ENCODE measurements around the gene ANXA3.
A peak's percentile ranks its signal among the peaks of the same experiment; 100 is the strongest.

Gene ANXA3

GRCh38 chr4:78510681-78511080 is 40.9 kb upstream of the ANXA3 start:
- H3K4me2 ChIP-seq = no peak overlapping the region

GRCh38 chr4:78512357-78512920 is 39.1 kb upstream of the ANXA3 start:
- Histone ChIP-seq H4K20me1 (ENCODE audit: insufficient read depth) (no peaks in the 10 kb centered on the region), H3K27me3 (ENCODE audit: insufficient read depth, low read depth) (no peaks in the 10 kb centered on the region), H3K79me2 (ENCODE audit: insufficient read depth, low read depth) (no peaks in the 10 kb centered on the region), H3K36me3 (ENCODE audit: insufficient read depth) (no peaks in the 10 kb centered on the region), H3K27ac (no peak overlapping the region), H3K4me3 (IDR thresholded peaks at IDR 0.05; ENCODE audit: insufficient read depth, low read depth, low read length) (no peak overlapping the region), H2AFZ (ENCODE audit: low read depth) (no peak overlapping the region), H3K4me2 (no peak overlapping the region), H3K9ac (no peak overlapping the region), H3K4me1 (ENCODE audit: low read depth, poor library complexity, severe bottlenecking) (no peaks in the 10 kb centered on the region)
- no peak for TF ChIP-seq CTCF (conservative IDR thresholded peaks at IDR 0.05; ENCODE audit: low read depth, low read length)

More at GRCh38 chr4:78510681-78511080, 40.9 kb upstream of the ANXA3 start:
- H3K27me3 ChIP-seq (ENCODE audit: insufficient read depth, low read depth) = no peaks in the 10 kb centered on the region
- no peak for TF ChIP-seq CTCF (conservative IDR thresholded peaks at IDR 0.05; ENCODE audit: low read depth, low read length)
- no peak overlapping the region for H2AFZ ChIP-seq (ENCODE audit: low read depth)
- no peak overlapping the region for H3K4me3 ChIP-seq (IDR thresholded peaks at IDR 0.05; ENCODE audit: insufficient read depth, low read depth, low read length)
- H3K27ac ChIP-seq = no peak overlapping the region
- H3K79me2 ChIP-seq (ENCODE audit: insufficient read depth, low read depth) = no peaks in the 10 kb centered on the region
- H3K4me1 ChIP-seq (ENCODE audit: low read depth, poor library complexity, severe bottlenecking) = no peaks in the 10 kb centered on the region
- H3K36me3 ChIP-seq (ENCODE audit: insufficient read depth) = no peaks in the 10 kb centered on the region
- no peaks in the 10 kb centered on the region for H4K20me1 ChIP-seq (ENCODE audit: insufficient read depth)
- H3K9ac ChIP-seq = no peak overlapping the region

GRCh38 chr4:78513411-78513975 is 38.1 kb upstream of the ANXA3 start:
- H3K27ac ChIP-seq = no peak overlapping the region
- H3K79me2 ChIP-seq (ENCODE audit: insufficient read depth, low read depth) = no peaks in the 10 kb centered on the region

GRCh38 chr4:78517050-78517652 is 34.4 kb upstream of the ANXA3 start:
- no peak overlapping the region for H3K4me3 ChIP-seq (IDR thresholded peaks at IDR 0.05; ENCODE audit: insufficient read depth, low read depth, low read length)
- no peaks in the 10 kb centered on the region for H3K4me1 ChIP-seq (ENCODE audit: low read depth, poor library complexity, severe bottlenecking)
- TF ChIP-seq CTCF (conservative IDR thresholded peaks at IDR 0.05; ENCODE audit: low read depth, low read length) = peak; percentile 83
- no peaks in the 10 kb centered on the region for H3K36me3 ChIP-seq (ENCODE audit: insufficient read depth)
- no peak overlapping the region for H3K9ac ChIP-seq
- H3K27ac ChIP-seq = no peak overlapping the region
- no peaks in the 10 kb centered on the region for H3K79me2 ChIP-seq (ENCODE audit: insufficient read depth, low read depth)
- no peaks in the 10 kb centered on the region for H4K20me1 ChIP-seq (ENCODE audit: insufficient read depth)
- H3K4me2 ChIP-seq = no peak overlapping the region
- no peak overlapping the region for H2AFZ ChIP-seq (ENCODE audit: low read depth)
- no peaks in the 10 kb centered on the region for H3K27me3 ChIP-seq (ENCODE audit: insufficient read depth, low read depth)

More at GRCh38 chr4:78513411-78513975, 38.1 kb upstream of the ANXA3 start:
- no peaks in the 10 kb centered on the region for H3K27me3 ChIP-seq (ENCODE audit: insufficient read depth, low read depth)
- no peak overlapping the region for H2AFZ ChIP-seq (ENCODE audit: low read depth)
- H3K9ac ChIP-seq = no peak overlapping the region
- no peak overlapping the region for H3K4me3 ChIP-seq (IDR thresholded peaks at IDR 0.05; ENCODE audit: insufficient read depth, low read depth, low read length)
- H3K4me1 ChIP-seq (ENCODE audit: low read depth, poor library complexity, severe bottlenecking) = no peaks in the 10 kb centered on the region
- H4K20me1 ChIP-seq (ENCODE audit: insufficient read depth) = no peaks in the 10 kb centered on the region
- H3K4me2 ChIP-seq = no peak overlapping the region
- TF ChIP-seq CTCF (conservative IDR thresholded peaks at IDR 0.05; ENCODE audit: low read depth, low read length) = no peak
- no peaks in the 10 kb centered on the region for H3K36me3 ChIP-seq (ENCODE audit: insufficient read depth)
